Body of pancreas (tissue), 4 donors: ENCODE results near the gene ATP5PO.

Experiments
- CTCF ChIP-seq, 7 experiments: fragments of 450-650 bp in 4 of 7; fragments of 200-600 bp in 3 of 7; sonication (generic) in 3 of 7; IDR thresholded peaks; one replicate each; pipeline ENCODE4 v1.5.1; 2016 to 2019; ENCODE audit warnings: antibody characterized with exemption in 7 of 7
- POLR2A ChIP-seq, 3 donors: fragments of 450-650 bp; IDR thresholded peaks; one replicate each; pipeline ENCODE4 v1.6.1; 2016; ENCODE audit warnings: antibody characterized with exemption in 3 of 3, mild to moderate bottlenecking in 2 of 3

- TF ChIP-seq CTCF (IDR thresholded peaks at IDR 0.05), result no peak
- no peak for TF ChIP-seq POLR2A (IDR thresholded peaks at IDR 0.05)
Observed at GRCh38 chr21:33944185-33944763, 28.7 kb upstream of the ATP5PO start.
